TTC549 (cell line): ENCODE measurements around the gene VEZF1.
"Not testable (repeated sequence)": the region's sequence is repeated elsewhere in the genome, so short reads cannot be mapped to it uniquely, and the experiment has no call there.

Experiments
- FAIRE-seq: peaks from 2 replicates; lab custom pipeline; 2012; peaks lifted over from hg19 to GRCh38; lab: Jason Lieb, UNC

VEZF1 gene

DNA sequence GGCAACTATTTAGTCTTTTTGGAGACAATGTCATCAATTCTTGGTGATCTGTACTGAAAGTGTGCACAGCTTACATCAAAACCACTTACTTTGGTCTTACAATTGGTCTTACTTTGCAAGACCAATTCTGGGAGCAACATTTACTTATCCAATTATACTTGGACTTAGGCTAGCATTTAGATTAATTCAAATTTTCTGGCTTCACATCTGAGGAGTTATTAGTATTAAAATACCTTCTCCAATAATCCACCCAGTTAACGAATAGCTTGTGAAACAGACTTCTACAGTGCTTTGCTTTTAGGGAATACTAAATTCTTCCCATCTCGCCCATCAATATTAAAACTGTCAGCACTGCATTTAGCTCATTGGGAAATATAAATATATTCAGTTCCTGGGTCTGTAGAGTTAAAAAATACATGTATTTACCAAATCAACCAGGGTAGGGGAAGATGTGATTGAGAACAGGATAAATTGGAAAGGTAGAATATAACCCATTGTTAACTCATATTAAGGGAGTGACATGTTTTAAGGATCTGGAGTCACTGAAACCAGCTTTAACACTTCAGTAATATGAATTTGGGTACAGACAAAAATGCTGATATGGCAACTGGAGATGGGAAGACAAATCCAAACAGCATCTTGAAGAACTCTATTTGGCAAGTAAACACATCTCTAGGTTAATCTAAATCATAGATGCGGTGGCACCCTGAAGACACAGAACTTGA lies 9.2 kb upstream of the VEZF1 start:
- FAIRE-seq: no peak

DNA sequence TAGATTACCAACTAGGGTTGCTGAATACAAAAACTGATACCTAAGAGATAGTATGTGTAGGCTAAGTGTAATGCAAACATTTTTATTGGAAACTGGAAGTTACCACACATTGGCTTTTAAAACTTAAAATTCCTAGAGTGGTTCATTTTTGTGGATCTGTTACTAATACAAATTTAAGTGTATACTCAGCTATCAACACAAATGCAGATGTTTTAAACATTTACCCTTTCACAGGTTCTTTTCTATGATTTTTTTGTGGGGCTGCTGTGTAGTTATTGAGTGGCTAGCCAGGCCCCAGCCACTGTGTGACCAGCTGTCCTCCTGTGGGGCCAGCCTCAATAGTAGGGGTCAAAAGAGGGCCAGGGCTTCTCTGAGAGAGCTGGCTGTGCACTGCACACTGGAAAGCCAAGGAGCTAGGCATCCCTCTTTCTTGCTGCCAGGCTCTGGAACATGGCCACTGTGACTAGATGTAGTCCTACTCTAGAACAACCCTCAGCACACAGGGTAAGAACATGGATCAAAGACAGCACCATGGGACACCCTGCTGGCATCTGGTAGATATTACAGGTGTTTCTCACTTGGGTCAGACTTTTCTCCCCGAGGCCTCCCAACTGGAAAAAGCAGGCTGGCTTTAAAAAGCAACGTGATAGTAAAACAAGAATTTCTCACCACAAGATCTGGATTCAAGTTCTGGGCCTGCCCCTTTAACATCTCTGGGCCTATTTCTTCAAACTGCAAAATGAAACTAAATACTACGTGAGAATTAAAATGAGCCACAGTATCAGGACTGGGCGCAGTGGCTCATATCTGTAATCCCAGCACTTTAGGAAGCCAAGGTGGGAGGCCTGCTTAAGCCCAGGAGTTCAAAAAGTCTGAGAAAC lies 7.3 kb upstream of the VEZF1 start:
- FAIRE-seq: no peak

DNA sequence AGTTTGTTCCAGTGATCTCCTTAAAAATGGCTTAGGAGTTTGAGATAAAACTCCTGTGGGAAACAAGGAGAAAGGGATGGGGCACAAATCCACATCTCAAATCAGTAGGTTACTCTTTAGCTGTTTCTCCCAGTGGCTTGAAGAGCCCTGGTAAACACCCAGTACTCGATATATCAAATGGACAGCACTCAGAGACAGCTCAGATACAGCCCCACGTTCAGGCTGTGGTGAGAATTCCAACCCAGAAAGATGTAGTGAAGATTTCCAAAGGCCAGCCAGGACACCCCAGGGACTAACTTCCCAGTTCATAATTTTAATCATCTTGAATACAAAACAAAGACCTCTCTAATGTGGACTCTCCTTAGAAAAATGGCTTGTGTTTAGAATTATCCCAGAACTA lies 6.4 kb upstream of the VEZF1 start:
- FAIRE-seq: no peak

DNA sequence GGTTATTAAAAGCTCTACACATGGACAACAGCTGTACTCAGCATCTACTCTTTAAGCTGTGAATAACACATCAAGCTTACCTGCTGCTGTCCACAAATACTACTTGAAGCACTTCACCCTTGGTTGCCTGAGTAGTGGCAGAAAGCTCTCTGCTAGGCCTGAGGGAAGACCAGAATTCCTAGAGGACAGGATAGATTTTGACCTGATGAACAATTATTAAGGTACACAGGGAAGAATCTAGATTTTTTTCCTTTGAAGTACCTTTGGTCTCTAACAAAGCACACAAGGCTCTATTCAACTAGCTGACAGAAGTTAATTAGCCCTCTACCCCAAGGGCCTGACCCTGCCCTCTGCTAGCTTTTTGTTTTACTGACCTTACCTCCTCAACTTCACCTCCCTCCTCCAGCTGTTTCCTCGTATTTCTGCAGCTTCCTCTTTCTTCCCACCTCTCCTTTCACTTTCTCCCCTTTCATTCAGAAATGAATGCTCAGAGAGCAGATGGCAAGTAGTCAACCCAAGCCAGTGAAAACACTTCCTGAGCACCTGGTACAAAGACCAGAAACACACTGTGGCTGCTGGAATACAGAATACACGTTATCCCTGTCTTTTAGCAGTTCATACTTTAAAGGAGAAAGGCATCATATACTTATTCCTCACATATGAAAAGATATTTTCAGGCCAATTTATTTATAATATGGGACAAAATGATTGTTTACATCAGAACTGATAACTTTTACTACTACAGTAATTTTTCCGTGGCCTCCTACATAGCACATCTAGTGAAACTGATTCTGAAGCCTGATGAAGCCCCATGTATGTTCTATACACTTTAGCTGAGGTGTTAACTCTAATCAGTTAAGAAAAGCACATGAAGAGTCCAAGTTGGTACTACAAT lies 5.7 kb upstream of the VEZF1 start:
- no peak for FAIRE-seq

DNA sequence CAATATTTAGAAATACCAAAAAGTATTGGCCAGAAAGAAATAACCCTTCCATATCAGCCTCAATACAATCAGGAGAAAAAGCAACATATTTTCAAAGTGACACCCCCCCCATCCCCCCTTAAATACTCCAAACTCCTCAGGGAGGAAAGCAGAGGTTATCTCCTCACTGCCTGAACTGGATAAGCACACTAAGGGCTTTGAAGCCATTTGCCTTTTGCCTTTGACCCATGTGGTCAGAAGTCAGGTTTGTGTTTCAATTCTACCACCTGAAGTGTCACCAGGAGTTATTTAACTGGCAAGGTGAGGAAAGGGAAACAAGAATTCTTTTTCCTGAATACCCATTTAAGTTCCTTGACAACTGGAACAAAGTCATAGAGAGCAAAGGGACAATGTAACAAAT lies 3.5 kb upstream of the VEZF1 start:
- FAIRE-seq: no peak

DNA sequence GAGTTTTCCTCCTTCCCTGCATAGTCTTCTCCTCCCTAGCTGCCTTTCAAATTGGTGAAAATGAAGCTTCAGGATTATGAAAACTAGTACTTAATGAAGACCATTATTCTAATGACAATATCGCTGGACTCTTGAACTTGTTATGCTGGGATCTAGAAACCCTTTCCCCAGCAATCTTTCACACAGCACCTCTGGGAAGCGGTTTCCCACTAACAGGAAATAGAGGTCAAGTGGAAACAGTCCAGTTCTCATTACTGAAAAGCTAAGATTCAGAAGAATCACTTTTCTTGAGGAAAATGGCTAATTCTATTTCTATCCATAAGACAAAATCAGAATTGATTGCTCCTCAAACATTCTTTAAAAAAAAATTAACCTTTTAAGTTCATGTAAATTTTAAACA lies 2.0 kb upstream of the VEZF1 start:
- no peak for FAIRE-seq

DNA sequence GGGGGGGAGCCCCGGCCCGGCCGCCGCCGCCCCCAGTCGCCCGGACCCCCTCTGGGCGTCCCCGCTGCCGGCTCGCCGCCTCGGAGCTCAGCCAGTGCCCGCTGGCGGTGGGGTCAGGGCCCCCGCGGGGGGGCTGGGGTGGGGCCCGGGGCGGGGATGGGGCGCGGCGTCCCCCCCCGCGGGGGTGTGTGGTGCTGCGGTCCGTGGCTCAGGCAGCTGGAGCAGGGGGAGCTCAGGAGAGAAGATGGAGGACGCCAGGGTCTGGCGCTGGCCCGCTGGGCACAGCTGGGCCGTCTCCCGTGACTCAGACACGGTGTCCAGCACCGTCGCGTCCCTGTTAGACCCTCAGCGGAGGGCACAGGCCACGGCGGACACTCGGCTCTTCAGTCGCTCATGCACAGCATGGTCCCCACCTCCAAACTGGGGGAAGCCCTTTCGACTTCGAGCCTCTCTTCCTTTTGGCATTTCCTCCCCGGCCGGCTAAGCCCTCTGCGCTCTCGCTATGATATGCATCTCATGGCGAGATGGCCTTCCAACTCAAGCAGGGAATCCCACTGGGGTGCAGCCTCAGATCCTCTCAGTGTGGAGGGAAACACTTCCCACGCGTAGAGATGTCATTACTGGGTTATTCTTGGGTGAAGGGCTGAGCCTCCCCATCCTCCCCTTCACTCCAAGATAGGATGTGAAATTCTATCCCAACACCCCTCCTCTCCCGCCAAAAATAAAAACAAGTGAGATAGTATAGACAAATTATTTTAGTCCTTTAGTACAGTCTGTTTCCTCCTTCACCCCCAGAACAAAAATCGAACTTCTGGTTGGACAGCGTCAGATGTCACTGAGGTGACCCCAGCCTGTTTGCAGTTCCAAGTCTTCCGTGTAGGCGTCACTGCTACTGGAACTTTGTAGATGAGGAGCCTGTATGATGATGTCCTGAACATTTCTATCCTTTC lies 522 bp upstream of the VEZF1 start:
- no peak for FAIRE-seq

DNA sequence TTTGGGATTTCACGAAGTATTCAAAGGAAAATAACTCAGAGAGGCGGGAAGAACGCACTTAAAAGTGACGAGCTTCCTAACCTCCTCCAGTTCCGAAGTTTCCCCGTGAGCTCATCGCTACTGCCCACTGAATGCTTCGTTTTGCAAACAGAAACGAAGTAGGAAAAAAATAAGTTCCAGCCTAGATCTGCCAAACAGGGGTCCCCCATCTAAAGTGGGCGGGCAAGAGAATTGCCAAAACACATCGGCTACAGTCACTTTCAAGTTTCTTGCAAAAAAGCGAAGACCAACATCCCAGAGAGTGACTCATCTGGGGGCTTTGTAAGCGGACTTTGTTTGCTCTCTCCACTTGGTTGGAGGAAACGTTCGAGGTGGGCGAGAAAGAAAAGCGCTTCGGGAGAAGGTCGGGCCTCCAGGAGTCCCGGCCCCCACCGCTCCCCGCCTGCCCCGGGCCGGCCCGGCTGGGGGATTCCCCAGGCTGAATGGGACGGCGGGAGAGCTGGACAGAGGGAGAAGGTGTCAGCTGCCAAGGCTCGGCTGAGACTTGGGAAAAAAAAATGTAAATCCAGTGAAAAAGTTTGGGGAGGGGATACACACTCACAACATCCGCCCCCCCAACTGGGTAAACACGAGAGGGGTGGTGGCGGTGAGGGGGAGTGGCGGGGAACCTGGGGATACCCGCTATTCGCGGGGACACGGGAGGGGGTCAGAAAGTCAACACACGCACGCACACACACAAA lies 1.0 kb downstream of the VEZF1 start:
- no peak for FAIRE-seq

DNA sequence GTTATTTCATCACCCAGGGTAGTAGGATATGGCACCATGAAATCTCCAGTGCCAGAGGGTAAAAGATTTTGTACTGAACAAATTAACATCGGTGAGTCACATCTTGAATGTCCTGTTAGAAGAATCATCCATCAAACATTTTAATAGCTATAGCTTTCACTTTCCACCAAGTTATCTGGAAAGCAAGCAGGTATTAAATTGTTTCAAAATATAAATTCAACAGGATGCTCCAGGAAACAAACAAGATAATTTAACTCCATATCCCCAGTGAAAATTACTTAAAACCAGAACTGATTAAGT lies 2.4 kb downstream of the VEZF1 start:
- FAIRE-seq: no peak

DNA sequence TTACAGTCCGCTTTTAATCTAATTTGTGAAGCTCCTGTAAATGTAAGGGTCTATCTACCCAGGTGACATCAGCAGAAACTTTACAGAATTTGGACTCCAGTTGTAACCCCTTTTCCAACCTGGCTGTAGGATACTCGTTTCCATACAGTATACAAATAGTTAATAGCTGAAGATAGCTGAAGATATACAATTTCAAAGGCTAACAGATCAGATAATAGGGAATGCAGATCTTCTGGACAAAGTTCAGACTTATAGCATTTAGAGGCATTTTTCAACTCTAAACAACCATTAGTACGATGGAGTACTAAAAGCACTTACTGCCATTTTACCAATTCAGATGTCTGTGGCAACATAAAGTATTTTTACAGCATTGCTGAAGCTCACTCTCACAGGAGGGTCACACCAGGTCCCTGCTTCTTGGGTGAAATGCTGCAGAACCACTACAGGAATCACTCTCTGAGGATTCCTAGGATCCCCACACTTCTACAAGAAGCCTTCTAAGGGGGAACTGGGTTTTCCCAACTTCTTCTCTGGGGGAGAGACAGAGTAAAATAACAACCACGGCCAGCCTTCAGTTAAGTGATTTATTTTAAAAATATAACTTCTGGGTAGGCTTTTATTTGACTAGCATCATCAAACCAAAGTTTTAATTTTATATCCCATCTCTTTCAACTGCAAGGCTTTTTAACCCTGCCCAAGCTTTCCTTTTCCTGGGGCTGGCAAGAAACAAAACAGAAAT lies 2.9 kb downstream of the VEZF1 start:
- no peak for FAIRE-seq

DNA sequence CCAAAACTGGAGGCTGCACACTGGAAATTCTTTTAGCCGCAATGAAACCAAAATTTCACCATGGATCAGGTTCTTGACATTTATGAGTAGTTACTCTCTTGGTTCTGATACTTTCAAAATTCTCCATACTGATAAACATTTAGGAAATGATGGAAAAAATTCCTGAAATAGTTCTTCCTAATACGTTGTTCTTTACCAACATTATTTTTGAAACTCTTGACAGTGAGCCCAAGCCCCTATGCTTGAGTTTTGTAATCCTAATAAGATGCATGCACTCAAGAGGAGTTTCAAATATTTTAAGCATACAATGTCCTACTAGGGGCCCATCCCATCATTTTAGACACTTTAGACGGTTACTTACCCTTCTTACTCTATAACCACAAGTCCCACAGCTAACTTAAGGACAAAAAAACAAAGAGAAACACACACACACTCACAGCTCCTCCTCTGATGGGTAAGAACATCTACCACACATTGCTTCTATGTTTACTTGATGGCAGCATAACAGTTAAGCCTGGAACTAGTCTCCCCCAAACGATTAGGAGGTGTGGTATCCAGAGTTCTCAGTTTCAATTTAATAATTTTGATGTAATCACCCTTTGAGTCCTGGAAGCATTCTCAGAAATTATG lies 3.7 kb downstream of the VEZF1 start:
- FAIRE-seq: no peak

DNA sequence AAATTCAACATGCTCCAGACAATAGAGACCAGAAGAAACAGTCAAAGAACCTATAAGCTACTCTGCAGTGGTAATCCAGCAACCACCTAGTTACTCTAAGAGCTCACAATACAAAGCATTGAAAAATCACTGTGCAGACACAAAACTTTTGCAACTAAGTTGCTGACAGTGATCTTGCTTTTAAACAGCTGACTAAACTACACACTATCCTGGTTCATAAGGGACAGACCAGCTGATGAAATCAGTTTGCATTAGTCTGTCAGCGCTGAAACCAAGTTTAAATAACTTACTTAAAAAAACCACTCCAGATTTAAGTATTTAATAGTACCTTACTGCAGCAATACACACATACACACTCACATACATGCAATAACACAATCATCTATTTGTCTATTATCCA lies 4.6 kb downstream of the VEZF1 start:
- no peak for FAIRE-seq

DNA sequence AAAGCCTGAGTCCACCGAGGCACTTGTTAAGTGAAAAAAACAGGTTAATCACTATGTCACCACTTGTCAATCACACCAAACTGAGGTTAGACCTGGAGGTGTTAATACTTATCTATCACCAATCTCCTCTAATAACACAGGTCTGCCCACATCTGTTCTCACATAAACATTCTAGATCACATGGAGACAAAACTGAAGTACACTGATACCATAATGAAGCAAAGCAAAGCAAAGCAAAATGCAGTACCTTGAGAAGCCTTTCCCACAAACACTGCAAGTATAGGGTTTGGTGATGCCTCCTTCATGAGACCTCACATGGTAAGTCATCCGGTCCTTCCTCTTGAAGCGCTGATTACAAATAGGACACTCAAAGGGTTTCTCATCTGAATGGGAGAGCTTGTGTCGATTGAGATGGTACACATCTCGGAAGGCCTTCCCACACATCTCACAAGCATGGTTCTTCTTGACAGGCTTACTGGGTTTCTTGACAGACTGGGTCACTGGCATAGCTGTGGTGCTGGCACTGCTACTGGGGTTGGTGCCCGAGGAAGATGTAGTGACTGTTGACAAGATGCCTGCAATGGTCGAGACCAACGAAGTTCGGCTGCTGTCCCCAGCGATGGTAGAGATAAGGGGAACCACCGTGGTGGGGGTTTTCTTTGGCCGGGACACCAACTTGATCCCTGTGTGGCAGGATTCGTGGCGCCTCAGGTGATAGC lies 5.4 kb downstream of the VEZF1 start:
- FAIRE-seq: no peak

DNA sequence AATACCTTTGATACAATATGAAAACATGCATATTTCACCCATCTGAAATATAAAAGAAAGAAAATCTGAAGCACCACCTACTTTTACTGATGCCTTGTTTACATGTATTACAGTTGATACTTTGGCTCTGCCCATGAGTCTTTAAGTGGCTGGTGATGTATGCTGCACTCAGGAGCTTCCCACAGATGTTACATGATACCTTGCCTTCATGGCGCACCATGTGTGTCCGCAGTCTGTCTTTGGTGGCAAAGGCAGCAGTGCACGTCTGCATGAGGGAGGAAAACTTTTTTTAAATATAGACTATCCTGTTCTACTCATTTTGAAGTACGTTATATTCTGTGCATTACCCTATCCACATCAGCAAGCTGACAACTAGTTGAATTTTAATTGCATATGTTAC lies 7.5 kb downstream of the VEZF1 start:
- no peak for FAIRE-seq

DNA sequence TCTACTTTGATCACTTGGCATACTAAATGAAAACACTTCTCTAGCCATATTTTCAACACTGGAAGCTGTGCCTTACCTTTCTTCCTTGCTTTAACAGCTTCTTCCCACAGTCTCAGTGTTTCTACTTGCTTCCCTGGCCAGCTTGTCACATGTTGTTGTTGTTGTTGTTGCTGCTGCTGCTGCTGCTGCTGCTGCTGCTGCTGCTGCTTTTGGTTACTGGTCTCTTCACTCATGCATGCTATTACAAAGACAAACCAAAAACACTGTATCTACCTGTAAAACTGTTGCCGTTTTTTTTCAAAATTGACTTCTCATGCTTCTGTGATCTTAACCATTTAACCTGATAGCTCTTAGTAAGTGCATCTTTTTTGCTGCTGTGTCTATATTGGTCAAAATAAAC lies 9.0 kb downstream of the VEZF1 start:
- FAIRE-seq: no peak

DNA sequence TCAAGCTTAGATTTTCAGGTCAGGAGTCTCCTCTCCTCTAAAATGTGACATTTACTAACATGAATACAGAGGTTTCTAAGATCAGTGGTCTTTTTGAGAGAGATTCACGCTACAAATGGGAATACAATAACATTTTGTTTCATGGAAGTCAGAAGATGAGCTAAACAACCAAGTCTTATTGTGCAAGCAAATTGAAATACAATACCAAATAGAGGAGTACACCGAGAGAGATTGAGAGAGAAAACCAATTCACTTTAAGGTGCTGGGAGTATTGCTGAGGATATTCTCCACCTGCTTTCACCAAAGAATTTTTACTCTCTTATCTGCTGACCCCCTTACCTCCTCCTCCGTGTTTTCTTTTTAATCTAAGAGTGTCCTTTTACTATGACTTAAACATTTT lies 11.5 kb downstream of the VEZF1 start:
- FAIRE-seq: no peak

DNA sequence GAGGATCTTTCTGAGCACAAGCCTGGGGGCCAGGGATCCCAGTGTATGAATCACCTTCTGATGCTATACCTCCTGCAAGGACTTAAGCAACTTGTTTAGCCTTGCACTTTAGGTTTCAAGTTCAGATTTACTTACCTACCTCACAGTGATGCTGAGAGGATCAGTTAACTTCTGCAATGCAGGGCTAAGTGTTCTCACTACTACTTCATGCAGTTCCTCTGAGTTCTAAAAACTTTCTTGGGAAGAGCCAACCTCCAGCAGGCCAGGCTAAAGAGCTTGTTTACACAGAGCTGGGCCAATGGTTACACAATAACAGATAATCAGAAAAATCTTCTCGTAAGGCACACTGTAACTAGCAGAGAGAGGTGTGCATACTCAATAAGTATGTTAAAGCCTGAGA lies 13.0 kb downstream of the VEZF1 start:
- FAIRE-seq: no peak

DNA sequence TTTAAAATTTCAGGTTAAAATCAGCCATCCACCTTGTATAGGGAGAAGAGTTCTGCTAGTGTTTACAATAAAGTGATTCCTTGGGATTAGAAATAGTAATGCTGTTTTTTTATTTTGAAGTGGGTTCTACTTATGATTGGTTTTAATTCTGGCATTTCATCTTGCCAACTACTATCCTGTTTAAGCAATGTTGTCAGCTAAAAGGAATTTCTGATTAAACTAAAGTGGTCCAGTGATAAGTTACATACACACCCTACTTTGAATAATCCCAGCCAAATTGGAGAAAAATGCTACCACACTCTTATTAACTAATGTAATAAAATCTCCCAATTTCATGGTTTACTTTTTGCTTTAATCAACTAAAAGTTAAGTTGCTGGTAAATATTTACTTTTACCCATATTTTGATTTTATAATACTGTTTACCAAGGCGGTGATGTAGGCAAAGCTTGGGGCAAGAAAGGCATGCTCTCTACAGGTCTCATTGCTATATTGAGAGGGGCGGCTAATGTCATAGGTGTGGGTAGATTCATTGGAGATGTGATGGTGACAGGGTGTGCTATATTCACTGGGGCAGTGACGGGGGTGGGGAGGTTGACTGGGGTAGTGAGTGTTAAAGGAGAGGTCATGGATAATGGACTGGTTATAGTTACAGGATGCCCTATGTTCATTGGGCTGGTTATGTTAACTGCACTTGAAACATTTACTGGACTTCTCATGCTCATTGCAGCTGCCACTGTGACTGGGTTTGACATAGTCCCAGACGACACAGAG lies 13.8 kb downstream of the VEZF1 start:
- FAIRE-seq: not testable (repeated sequence)
